Measurements from ENCODE around the gene MAPK14.

- no peak for TF ChIP-seq EZH2phosphoT487 (IDR thresholded peaks at IDR 0.05; ENCODE audit: borderline replicate concordance, low read length)
- no peak for TF ChIP-seq CTCF (conservative IDR thresholded peaks at IDR 0.05; ENCODE audit: low read depth, low read length)
- no peak for TF ChIP-seq EZH2 (IDR thresholded peaks at IDR 0.05; ENCODE audit: low read length, unreplicated experiment)
Observed at GRCh38 chr6:36039112-36039511, 11.5 kb downstream of the MAPK14 start.

Data from PC-3 (cell line).